Endometrium (tissue), 2 donors: ENCODE results near the gene MEGF6.

Experiments used
- FAIRE-seq: peaks from 2 replicates; lab custom pipeline; 2012; peaks lifted over from hg19 to GRCh38; lab: Jason Lieb, UNC
- donor health status: control.
- donor health status: control.

MEGF6 gene

GRCh38 chr1:3441880-3442279 is 169.4 kb downstream of the MEGF6 start:
- no peak for FAIRE-seq

GRCh38 chr1:3441410-3441847 is 169.9 kb downstream of the MEGF6 start:
- FAIRE-seq = no peak

GRCh38 chr1:3440711-3441409 is 170.4 kb downstream of the MEGF6 start:
- no peak for FAIRE-seq

DNA sequence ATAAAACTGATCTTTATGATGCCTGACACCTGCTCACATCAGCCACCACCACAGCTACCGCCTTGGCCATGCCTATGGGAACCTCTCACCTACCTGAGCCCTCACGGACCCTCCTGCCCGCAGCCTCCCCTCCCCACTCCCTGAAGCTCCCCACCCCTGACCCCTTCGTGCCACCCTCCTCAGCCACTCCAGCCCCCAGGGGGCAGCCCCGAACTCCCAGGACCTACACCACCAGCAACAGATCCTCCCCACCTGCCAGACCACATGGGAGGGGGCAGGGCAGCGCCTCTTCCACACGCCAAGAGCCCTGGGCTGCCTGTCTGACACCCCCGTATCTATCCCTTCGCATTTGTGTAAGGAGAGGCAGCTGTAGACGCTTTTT is 171.0 kb downstream of the MEGF6 start:
- no peak for FAIRE-seq
